ENCODE measurements around the gene UBR4. TPM values are rescaled to one million over a fixed set of nuclear protein-coding genes. Genes with fewer than 3 reads are reported as not detected.

Gene UBR4
- total RNA-seq, 1 donor from 2014 or later: 222 TPM

GRCh38 chr1:19035377-19036040, 174.6 kb downstream of the UBR4 start:
- DNase-seq (ENCODE audit: low spot score in 2 of 2): peak in 1 of 2 donors; percentile 48
- Histone ChIP-seq H3K36me3 (no peaks in the 10 kb centered on the region), H3K9me3 (no peaks in the 10 kb centered on the region), H3K27ac (no peak overlapping the region), H3K4me1 (no peaks in the 10 kb centered on the region), H3K27me3 (no peaks in the 10 kb centered on the region), H3K4me3 (no peak overlapping the region)
- intact Hi-C loops (cut with DNase I): no loop called here
- no peak for TF ChIP-seq CTCF (IDR thresholded peaks at IDR 0.05)

GRCh38 chr1:19034721-19035120, 175.3 kb downstream of the UBR4 start:
- H3K27ac ChIP-seq: no peak overlapping the region
- H3K4me3 ChIP-seq: no peak overlapping the region
- H3K27me3 ChIP-seq: no peaks in the 10 kb centered on the region
- no peaks in the 10 kb centered on the region for H3K4me1 ChIP-seq
- TF ChIP-seq CTCF (IDR thresholded peaks at IDR 0.05): no peak
- H3K9me3 ChIP-seq: no peaks in the 10 kb centered on the region
- DNase-seq (ENCODE audit: low spot score in 2 of 2): peak in 1 of 2 donors; percentile 57
- H3K36me3 ChIP-seq: no peaks in the 10 kb centered on the region
- intact Hi-C loops (cut with DNase I): no loop called here

GRCh38 chr1:19033926-19034680, 176.0 kb downstream of the UBR4 start:
- TF ChIP-seq CTCF (IDR thresholded peaks at IDR 0.05): no peak
- H3K27ac ChIP-seq: no peak overlapping the region
- no peaks in the 10 kb centered on the region for H3K36me3 ChIP-seq
- no peaks in the 10 kb centered on the region for H3K27me3 ChIP-seq
- DNase-seq (ENCODE audit: low spot score in 2 of 2): peak in 1 of 2 donors; percentile 51
- no peaks in the 10 kb centered on the region for H3K9me3 ChIP-seq
- intact Hi-C loops (cut with DNase I): no loop called here
- H3K4me1 ChIP-seq: no peaks in the 10 kb centered on the region
- no peak overlapping the region for H3K4me3 ChIP-seq

- intact Hi-C loops (cut with DNase I): no loop called here
- no peak for TF ChIP-seq CTCF (IDR thresholded peaks at IDR 0.05)
- no peak overlapping the region for H3K4me3 ChIP-seq
- DNase-seq (ENCODE audit: low spot score in 2 of 2): peak in 1 of 2 donors; percentile 38
- H3K4me1 ChIP-seq: no peaks in the 10 kb centered on the region
- H3K27ac ChIP-seq: no peak overlapping the region
- H3K9me3 ChIP-seq: no peaks in the 10 kb centered on the region
- H3K27me3 ChIP-seq: no peaks in the 10 kb centered on the region
- no peaks in the 10 kb centered on the region for H3K36me3 ChIP-seq
Measured at GRCh38 chr1:19033515-19033839, 176.6 kb downstream of the UBR4 start.

GRCh38 chr1:19032701-19033514, 177.2 kb downstream of the UBR4 start:
- Histone ChIP-seq H3K27ac (no peak overlapping the region), H3K27me3 (no peaks in the 10 kb centered on the region), H3K36me3 (no peaks in the 10 kb centered on the region), H3K9me3 (no peaks in the 10 kb centered on the region), H3K4me1 (no peaks in the 10 kb centered on the region), H3K4me3 (no peak overlapping the region)
- peak in 1 of 2 donors; percentile 58 for DNase-seq (ENCODE audit: low spot score in 2 of 2)
- TF ChIP-seq CTCF (IDR thresholded peaks at IDR 0.05): no peak
- intact Hi-C loops (cut with DNase I): no loop called here

Data from ascending aorta (tissue), 2 donors.